ENCODE data around the gene ASB3. TPM values are rescaled to one million over a fixed set of nuclear protein-coding genes. Genes with fewer than 3 reads are reported as not detected.
A peak's percentile ranks its signal among the peaks of the same experiment; 100 is the strongest.
"Not testable (repeated sequence)": the region's sequence is repeated elsewhere in the genome, so short reads cannot be mapped to it uniquely, and the experiment has no call there.

Gene ASB3
- polyA plus RNA-seq, 4 donors = 26.9 to 32.9 (median 31.9) TPM

DNA sequence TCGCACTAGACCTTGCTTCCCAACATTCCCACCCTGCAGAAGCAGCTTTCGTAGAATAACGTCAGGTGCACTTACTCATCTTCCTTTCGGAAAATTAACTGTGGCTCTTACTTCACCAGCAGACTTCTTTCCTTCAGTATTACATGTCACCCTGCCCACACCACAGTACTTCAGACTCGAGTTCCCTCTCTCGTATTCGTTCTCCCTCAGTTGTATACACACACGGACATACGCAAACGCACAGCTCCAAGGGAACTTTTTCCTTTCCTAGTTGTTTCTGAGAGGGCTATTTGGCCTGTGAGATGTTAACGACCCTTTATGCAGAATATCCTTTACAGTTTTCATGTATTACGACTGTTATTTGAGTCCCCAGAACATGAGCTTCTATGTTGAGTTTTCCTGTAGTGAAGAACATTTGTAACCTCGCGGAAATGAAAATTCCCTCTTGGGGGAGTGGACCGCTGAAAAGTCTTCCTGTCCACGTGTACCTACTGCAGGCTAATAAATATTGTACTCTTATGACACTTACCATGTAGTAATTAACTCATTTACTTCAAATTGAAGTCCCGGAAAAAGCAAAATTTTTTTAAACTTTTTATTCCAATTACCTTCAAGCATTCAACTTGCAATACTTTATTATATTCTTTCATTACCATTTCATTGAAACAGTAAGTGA is 999 bp upstream of the ASB3 start:
- DNase-seq (ENCODE audit: low read depth in 4 of 4, low spot score in 3 of 4) = no peak

DNA sequence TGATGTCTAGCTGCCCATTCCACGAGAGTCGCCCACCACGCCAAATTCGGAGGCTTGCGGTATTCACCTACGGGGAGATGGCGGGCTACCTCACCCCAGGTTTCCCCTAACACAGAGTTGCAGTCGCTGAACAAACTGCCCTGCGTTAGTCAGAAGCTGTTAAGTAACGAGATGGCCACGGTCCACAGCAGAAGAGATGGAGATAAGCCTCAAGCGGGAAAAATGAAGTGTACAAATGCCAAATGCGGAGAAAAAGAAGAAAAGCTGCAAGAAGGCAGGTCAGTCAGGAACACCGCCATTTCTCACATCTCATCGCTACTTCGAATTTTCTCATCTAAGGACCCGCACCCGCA is 425 bp downstream of the ASB3 start:
- peak in 2 of 4 donors; percentile 22 to 27 for DNase-seq (ENCODE audit: low read depth in 4 of 4, low spot score in 3 of 4)

DNA sequence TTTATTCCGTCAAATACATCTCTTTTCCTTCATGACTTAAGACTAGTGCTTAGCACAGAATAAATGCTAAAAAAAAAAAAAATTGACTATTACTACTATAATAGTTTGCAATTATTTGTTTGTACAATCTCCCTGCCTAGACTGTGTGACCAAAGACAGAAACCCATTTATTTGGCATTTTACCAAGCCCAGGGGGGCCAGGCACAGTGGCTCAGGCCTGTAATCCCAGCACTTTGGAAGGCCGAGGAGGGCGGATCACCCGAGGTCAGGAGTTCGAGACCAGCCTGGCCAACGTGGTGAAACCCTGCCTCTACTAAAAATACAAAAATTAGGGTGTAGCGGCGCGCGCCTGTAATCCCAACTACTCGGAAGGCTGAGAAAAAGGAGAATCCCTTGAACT is 1.4 kb downstream of the ASB3 start:
- no peak for DNase-seq (ENCODE audit: low read depth in 4 of 4, low spot score in 3 of 4)

DNA sequence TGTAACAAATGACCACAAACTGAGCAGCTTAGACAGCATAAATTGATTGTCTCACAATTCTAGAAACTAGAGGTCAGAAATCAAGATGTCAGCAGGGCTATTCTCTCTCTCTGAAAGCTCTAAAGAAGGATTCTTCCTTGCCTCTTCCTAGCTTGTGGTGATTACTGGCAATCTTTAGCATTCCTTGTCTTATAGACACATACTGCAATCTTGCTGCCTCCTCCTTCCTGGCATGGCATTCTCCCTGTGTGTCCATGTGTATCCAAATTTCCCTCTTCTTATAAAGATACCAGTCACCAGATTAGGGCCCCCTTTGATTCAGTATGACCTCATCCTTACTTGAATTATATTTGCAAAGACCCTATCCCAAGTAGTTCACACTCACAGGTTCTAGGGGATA is 2.3 kb downstream of the ASB3 start:
- no peak for DNase-seq (ENCODE audit: low read depth in 4 of 4, low spot score in 3 of 4)

DNA sequence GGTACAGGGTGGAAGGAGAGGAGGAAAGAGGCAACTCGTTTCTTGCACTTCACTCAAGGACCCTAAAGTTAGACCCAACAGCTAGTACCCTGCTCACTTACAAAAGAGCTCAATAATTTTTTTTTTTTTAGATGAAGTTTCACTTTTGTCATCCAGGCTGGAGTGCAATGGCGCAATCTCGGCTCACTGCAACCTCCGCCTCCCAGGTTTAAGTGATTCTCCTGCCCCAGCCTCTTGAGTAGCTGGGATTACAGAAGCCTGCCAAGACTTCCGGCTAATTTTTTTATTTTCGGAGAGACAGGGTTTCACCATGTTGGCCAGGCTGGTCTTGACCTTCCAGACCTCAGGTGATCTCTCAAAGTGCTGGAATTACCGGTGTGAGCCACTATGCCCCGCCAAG is 4.1 kb downstream of the ASB3 start:
- no peak for DNase-seq (ENCODE audit: low read depth in 4 of 4, low spot score in 3 of 4)

DNA sequence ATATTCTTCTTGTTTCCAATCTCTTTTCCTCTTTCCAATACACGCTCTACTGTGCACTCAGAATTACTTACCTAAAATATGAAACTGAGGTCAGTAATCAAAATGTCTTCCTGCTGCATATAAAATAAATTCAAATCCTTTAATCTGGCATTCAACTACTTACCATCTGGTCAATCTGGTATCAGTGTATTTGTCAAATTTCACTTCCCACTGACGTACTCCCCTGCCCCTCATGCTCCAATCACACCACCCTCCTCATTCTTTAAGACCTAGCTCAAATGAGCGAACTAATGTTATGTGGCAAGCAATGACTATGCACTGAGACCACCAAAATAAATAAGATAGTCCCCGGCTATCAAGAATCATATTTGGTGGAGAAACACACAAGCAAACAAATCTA is 6.7 kb downstream of the ASB3 start:
- no peak for DNase-seq (ENCODE audit: low read depth in 4 of 4, low spot score in 3 of 4)

DNA sequence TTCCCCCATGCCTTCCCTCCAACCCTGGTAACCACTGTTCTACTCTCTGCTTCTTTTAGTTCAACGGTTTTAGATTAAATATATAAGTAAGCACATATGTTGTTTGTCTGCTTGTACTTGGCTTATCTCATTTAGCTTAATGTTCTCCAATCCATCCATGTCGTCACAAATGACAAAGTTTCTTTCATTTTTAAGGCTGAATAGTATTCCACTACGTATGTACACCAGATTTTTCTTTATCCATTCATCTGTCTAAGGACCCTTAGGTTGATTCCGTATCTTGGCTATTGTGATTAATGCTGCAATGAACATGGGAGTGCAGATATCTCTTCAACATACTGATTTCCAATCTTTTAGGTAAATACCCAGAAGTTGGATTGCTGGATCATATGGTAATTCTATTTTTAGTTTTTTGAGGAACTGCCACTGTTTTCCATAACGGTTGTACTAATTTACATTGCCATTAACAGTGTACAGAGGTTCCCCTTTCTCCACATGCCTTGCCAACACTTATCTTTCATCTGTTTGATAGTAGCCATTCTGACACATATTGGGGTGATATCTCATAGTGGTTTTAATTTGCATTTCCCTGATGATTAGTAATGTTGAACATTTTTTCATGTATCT is 8.1 kb downstream of the ASB3 start:
- no peak for DNase-seq (ENCODE audit: low read depth in 4 of 4, low spot score in 3 of 4)

DNA sequence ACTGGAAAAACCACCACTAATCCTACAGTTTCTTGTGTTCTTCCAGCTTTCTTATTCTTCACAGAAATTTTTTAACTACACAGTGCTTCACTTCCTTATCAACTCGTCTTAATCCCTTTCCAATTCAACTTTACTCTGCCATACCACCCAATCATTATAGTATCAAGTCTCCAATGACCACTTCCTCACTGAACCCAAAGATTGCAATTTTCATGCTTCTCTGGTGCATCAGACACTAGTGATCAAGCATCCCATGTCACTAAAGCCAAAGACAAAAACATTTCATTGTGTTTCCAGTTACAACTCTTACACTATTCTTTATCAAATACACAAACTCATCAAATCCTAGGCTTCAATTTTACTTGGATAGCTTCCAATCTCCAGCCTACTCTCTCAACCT is 9.6 kb downstream of the ASB3 start:
- no peak for DNase-seq (ENCODE audit: low read depth in 4 of 4, low spot score in 3 of 4)

DNA sequence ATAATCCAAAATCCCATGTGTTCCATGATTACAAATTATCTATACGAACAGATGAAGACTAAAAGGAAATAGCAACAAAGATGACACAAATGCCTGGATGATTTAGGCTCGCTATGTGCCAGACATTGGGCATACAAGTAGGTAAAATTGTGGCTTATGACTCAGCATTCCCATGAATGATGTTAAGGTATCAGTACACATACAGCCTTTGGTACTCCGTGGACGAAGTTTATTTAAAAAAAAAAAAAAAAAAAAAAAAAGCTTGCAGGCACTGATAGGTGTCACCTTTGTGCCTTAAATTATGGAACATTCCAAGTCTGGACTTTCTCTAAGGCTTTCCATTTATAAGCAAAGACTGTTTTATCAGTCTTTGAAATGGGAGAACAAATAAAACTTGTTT is 16.5 kb downstream of the ASB3 start:
- no peak for DNase-seq (ENCODE audit: low read depth in 4 of 4, low spot score in 3 of 4)

DNA sequence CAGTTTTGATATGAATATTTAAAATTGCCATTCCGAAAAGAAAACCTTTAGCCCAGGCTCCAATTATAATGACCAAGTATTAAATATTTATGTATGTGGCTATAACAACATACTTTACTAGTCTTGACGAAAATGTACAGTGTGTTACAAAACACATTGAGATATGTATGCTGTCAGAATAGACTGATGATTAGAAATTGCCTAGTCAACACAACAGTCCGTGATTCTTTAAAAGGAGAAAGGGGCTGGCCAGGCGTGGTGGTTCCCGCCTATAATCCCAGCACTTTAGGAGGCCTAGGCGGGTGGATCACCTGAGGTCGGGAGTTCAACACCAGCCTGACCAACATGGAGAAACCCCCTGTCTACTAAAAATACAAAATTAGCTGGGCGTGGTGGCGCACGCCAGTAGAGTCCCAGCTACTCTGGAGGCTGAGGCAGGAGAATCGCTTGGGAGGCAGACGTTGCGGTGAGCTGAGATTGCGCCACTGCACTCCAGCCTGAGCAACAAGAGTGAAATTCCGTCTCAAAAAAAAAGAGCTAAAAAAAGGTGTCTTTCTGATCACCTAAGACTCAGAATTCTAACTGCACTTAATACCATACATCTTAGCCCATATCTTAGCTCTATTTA is 17.3 kb downstream of the ASB3 start:
- no peak for DNase-seq (ENCODE audit: low read depth in 4 of 4, low spot score in 3 of 4)

DNA sequence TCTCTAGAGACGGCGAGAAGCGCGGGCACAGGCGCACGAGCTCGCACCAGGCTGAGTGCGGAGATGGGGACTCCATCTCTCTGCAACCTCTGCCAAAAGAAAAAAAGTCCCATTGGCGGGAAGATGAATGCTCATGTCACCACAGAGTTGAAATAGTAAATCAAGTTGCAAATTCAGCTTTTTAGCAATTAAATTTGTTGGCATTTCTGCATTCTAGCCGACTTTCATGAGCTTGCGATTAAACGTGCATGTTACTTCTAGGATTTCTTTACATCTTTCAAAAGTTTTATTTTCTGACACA is 18.6 kb downstream of the ASB3 start:
- DNase-seq (ENCODE audit: low read depth in 4 of 4, low spot score in 3 of 4) = no peak

DNA sequence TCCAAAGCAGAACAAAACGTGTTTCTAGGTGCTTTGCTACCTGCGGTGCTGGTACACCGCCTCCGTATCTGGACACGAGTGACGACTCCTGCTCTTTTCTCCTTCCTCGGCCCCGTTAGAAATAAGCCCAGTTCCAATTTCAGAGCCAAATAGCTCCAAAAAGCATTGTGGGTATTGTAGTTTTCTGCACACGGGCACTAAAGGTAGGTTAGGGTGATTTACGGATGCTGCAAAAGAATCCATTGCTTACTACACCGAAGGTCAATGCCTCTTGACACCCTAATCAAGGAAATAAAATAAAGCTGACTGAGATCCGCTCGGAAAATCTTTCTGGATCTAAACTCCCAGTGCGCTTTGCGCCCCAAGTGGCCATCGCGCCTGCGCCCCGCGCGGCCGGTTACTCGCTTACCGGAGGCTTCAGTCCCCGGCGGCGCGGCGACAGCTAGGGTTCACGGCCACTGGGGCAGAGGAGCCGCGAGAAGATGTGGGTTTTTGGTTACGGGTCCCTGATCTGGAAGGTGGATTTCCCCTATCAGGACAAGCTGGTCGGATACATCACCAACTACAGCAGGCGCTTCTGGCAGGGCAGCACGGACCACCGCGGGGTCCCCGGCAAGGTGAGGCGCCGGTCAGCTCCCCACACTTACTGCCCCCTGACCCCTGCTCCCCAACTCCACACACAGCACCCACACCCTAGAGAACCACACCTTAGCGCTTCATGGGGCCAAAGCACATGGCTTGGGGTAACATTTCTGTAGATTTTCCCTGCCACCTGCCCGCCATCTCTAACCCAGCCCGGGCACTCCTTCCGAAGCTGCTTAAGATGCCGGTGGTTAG is 19.1 kb downstream of the ASB3 start, which contains the start of gene CHAC2:
Gene CHAC2 (plus strand): TSS at position 400 of the 837 bp plus-strand sequence. CDS start 83 bp downstream, at position 483.
- DNase-seq (ENCODE audit: low read depth in 4 of 4, low spot score in 3 of 4) = peak; percentile 65 to 74 (median 70)

DNA sequence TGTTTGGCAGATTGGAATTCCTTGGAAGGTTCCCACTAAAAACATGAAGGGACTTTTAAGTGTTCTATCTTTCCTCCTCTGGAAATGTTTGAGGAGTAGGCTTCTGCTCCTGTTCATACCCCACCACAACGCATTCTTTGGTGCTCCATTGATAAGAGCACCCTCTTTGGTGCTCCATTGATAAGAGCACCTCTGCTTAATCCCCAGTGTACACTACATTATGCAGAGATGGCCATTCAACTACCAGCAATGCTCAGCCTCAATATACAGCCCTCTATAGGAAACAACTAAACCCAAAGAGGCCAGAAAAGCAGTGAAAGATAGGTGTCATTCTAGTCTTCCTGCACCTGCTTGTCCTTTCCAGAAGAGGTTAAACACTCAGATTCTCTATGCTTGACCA is 21.0 kb downstream of the ASB3 start:
- DNase-seq (ENCODE audit: low read depth in 4 of 4, low spot score in 3 of 4) = no peak

DNA sequence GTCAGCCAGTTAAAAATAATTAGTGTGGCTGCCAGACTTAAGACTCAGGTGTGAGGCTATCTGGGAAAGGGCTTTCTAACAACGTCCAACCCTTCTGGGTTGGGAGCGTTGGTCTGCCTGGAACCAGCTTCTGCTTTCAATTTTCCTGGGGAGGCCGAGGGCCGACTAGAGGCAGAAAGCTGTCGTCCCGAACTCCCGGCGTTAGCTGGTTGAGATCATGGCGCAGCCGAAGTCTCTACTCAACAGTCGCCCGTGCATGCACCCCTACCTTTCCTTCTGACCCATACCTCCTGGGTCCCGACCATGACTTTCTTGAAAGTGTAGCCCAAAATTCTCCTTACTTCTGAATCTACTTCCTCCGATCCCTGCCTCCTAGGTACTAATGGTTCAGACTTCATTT is 29.5 kb downstream of the ASB3 start:
- not testable (repeated sequence) for DNase-seq (ENCODE audit: low read depth in 4 of 4, low spot score in 3 of 4)

DNA sequence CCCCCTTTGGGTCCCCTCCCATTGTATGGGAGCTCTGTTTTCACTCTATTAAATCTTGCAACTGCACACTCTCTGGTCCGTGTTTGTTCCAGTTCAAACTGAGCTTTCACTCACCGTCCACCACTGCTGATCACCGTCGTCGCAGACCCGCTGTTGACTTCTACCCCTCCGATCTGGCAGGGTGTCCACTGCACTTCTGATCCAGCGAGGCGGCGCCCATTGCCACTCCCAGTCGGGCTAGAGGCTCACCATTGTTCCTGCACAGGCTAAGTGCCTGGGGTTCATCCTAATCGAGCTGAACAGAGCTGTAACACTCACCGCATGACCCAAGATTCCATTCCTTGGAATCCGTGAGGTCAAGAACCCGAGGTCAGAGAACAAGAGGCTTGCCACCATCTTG is 30.1 kb downstream of the ASB3 start:
- DNase-seq (ENCODE audit: low read depth in 4 of 4, low spot score in 3 of 4) = no peak

DNA sequence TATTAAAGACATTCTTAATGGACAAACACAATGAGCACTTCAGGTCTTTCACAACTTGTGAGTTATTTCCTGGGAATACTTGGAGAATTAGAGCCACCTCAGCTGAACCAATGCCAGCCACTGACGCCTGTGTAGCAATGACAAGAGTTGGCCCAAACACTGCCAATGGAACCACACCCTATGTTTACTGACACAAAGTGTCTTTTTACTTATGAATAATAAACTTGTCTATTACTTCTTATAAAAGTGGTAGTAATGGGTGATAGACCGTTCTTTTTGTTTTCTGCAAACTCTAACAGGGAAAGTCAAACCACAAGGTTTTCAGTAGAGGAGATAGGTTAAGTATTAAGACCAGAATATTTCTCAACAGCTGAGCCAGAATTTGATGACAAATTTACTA is 31.6 kb downstream of the ASB3 start:
- no peak for DNase-seq (ENCODE audit: low read depth in 4 of 4, low spot score in 3 of 4)

DNA sequence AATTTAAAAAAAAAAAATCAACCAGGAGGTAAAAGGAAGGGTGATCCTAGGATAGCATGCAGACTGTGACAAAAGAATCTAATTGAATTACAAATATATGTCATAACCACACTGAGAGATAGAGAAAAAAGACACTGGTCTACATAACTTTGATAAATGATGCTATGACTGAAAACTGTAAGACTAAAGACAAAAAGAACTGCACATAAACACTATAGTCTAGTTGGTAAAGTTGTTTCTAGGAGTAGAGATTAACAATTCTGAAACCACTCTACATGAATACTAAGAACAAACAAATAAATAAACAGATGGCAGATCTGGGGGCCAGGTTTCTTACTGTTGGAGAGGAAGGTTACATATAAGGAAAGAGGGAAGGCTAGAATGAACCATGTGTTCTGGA is 33.7 kb downstream of the ASB3 start:
- DNase-seq (ENCODE audit: low read depth in 4 of 4, low spot score in 3 of 4) = no peak

DNA sequence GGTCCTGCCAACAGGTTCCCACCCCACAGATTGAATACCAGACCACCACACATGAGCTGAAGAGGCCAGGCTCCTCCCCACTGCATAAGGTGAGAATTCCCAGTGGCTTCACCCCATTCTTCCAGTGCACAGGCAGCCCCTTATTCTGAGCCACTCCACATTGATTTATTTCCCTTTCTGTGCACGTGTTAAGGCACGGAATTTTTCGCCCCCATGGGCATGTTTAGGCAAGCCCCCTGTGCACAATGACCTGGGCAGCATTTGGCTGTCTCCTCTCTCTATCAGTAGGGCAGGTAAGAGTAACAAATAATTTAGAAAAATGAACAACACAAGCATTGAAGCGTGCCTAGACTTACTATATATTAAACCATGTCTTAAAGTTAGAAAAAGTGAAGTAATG is 34.4 kb downstream of the ASB3 start:
- no peak for DNase-seq (ENCODE audit: low read depth in 4 of 4, low spot score in 3 of 4)

DNA sequence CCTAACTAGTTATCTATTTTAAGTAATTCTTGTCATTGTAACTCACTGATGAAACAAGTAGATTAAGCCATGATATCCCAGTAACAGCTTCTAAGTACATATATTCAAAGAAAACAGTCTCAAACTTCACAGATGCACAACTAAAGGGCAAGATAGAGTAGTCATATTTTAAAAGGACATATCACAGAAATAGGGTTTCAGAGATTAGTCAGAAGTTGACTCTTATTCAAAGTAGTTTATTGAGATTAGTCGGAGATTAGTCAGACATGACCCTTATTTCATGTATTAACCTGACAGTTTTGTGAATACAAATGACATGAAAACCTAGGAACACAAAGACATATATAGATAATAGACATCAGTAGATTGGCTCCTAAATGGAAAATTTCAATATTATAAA is 35.0 kb downstream of the ASB3 start:
- no peak for DNase-seq (ENCODE audit: low read depth in 4 of 4, low spot score in 3 of 4)

DNA sequence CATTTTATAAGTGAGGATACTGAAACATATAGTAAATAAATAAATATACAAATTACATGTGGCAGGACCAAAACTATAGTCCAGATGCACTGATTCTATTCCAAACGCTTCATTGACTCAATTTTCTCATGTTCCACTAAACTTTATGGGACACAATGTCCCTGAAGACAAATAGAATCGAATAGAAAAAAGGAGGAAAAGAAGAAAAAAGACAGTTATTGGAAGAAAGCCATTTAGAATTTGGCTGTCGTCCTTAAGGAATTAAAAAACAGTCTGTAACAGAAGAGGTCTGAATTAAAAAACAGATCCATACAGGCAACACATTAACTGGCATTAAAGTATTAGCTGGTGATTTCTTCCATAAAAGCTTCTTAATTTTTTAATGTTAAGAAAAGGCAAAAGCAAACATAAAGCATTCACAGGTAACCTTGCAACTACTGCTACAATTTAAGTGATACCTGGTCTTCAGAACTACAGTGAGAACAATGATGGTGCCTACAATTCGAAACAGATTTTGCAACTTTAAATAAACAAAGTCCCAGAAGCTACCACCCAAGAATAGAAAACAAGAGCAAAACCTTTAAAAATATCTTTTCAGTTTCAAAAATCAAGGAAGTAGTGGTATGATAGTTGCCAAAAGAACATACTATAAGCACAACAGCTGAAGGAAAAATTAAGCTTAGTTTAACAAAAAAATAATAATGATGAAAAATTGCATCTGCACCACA is 36.5 kb downstream of the ASB3 start:
- DNase-seq (ENCODE audit: low read depth in 4 of 4, low spot score in 3 of 4) = no peak
